Fibroblast of villous mesenchyme (primary cell): Measurements from ENCODE around the gene SLC16A6. TPM values are rescaled to one million over a fixed set of nuclear protein-coding genes. Genes with fewer than 3 reads are reported as not detected.
"Not testable (repeated sequence)": the region's sequence is repeated elsewhere in the genome, so short reads cannot be mapped to it uniquely, and the experiment has no call there.

Experiments used
- DNase-seq: peaks from one replicate; pipeline ENCODE4 v3.0.0-alpha.2; 2010; ENCODE audit warnings: low read depth
- H3K4me3 ChIP-seq: 2 replicates; pipeline ENCODE4 v1.5.1; 2011; ENCODE audit warnings: low read depth, mild to moderate bottlenecking, low read length
- total RNA-seq: library from RNA; depleted of rRNA; stranded (reverse); fragments of >200 nt; gene quantifications from 2 replicates; pipeline ENCODE4 v1.2.3, GENCODE V29; 2012
- TF ChIP-seq, protein P1 (sequence below): IDR thresholded peaks from 2 replicates; pipeline ENCODE4 v1.5.1; 2012; ENCODE audit warnings: low read depth, mild to moderate bottlenecking, low read length; ENCODE audit not compliant: insufficient read depth

The SLC16A6 gene
- total RNA-seq, 1 donor, result 2.2 TPM

DNA sequence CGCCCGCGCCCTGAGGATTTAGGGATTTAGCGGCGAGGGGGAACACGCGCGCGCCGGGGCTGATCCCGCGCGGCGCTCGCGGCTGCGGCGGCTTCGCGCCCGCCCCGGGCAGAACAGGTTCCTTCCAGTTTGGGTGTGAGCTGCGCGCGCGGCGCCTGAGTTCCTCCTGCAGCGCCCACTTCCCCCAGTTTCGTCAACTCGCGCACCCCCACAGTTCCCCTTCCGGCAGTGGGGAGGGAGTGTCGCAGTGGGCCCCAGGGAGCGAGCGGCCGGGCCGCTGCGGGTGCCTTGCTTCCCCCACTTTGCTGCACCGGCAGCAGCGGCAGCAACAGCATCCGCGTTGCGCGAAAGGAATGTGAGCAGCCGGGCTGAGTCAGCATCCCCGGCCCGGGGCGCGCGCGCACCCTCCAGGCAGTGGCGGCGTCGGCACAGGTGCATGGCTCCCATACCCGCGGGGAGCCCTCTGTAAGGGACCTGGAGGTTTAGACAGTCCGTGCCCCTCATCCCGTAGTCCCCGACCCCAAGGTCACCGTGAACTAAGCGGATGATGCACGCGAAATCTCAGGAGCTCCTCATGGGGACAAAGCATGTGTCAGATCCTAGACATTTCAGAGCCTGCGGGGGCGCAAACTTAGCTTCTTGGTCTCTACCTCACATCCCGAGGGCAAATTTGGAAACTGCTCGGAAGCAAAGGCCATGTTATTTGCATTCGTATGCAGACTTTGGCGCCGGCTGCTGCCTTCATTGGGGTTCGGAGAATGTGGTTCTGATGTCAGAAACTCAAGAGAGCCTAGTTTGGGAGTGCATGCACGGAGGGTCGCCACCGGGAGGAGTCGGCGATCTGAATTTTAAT, 1.1 kb upstream of the SLC16A6 start:
- H3K4me3 ChIP-seq, result peak overlapping the region; percentile 65
- DNase-seq, result peak; percentile 67

DNA sequence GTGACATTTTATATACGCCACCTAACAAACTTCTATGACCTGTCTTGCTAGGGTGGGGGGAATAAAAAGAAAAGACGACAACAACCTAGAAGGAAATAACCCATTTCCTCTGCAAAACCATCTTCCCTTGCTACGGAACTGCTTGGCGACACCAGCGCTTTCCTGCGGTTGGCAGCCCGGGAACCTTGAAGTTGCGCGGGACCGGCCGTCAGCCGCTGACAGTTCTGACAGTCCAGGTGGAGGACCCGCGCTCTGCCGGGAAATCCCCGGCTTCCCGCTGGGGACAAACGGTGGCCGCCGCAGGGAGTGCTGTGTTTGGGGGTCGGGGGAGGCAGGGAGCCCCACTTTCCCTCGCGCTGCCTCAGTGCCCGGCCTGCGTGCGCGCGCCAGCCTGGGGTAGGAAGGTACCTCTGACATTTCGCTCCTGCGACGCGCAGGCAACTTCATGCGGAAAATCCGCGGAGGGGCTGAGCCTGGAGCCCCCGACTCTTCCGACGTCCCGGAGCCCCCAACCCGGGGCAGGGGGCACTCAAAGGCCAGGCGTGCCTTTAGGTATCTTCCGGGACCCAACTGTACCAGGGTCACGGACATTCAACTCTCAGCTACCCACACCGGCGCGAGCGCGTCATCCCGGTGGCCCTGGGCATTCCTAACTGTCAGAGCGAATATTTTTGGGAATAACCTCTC, 516 bp downstream of the SLC16A6 start:
- peak overlapping the region; percentile 49 for H3K4me3 ChIP-seq
- DNase-seq, result no peak
- TF ChIP-seq, protein P1, sequence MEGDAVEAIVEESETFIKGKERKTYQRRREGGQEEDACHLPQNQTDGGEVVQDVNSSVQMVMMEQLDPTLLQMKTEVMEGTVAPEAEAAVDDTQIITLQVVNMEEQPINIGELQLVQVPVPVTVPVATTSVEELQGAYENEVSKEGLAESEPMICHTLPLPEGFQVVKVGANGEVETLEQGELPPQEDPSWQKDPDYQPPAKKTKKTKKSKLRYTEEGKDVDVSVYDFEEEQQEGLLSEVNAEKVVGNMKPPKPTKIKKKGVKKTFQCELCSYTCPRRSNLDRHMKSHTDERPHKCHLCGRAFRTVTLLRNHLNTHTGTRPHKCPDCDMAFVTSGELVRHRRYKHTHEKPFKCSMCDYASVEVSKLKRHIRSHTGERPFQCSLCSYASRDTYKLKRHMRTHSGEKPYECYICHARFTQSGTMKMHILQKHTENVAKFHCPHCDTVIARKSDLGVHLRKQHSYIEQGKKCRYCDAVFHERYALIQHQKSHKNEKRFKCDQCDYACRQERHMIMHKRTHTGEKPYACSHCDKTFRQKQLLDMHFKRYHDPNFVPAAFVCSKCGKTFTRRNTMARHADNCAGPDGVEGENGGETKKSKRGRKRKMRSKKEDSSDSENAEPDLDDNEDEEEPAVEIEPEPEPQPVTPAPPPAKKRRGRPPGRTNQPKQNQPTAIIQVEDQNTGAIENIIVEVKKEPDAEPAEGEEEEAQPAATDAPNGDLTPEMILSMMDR, result no peak

More for the DNA sequence above, 1.1 kb upstream of the SLC16A6 start:
- TF ChIP-seq, protein P1, result no peak

GRCh38 chr17:68289936-68290267, 1.0 kb downstream of the SLC16A6 start:
- peak overlapping the region; percentile 49 for H3K4me3 ChIP-seq
- TF ChIP-seq, protein P1, result no peak
- DNase-seq, result no peak

GRCh38 chr17:68289473-68289872, 1.5 kb downstream of the SLC16A6 start:
- H3K4me3 ChIP-seq, result no peak overlapping the region
- TF ChIP-seq, protein P1, result no peak
- no peak for DNase-seq

GRCh38 chr17:68288804-68289203, 2.1 kb downstream of the SLC16A6 start:
- no peak overlapping the region for H3K4me3 ChIP-seq
- DNase-seq, result no peak
- TF ChIP-seq, protein P1, result no peak

- DNase-seq, result no peak
- TF ChIP-seq, protein P1, result no peak
- H3K4me3 ChIP-seq, result no peak overlapping the region
Observed at GRCh38 chr17:68288375-68288774, 2.6 kb downstream of the SLC16A6 start.

DNA sequence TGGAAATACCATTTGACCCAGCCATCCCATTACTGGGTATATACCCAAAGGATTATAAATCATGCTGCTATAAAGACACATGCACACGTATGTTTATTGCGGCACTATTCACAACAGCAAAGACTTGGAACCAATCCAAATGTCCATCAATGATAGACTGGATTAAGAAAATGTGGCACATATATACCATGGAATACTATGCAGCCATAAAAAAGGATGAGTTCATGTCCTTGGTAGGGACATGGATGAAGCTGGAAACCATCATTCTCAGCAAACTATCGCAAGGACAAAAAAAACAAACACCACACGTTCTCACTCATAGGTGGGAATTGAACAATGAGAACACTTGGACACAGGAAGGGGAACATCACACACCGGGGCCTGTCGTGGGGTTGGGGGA, 9.0 kb downstream of the SLC16A6 start:
- not testable (repeated sequence) for DNase-seq, H3K4me3 ChIP-seq
